Glomerular visceral epithelial cell (primary cell): ENCODE measurements around the gene SLC8A2.

Experiments
- DNase-seq: peaks from one replicate; pipeline ENCODE4 v3.0.0-alpha.2; 2016; ENCODE audit errors: extremely low spot score

Gene SLC8A2

GRCh38 chr19:47503130-47503825 is 31.6 kb upstream of the SLC8A2 start:
- no peak for DNase-seq

- DNase-seq = no peak
These were observed 28.5 kb upstream of the SLC8A2 start for GRCh38 chr19:47499863-47500830.

- DNase-seq = no peak
These were observed 27.7 kb upstream of the SLC8A2 start for GRCh38 chr19:47499371-47499770.

- DNase-seq = no peak
These were observed 26.9 kb upstream of the SLC8A2 start for GRCh38 chr19:47498561-47498960.

GRCh38 chr19:47497821-47498520 is 26.3 kb upstream of the SLC8A2 start:
- DNase-seq = no peak

- DNase-seq = no peak
These were observed 25.5 kb upstream of the SLC8A2 start for GRCh38 chr19:47497050-47497766.

- DNase-seq = no peak
These were observed 24.0 kb upstream of the SLC8A2 start for GRCh38 chr19:47495478-47496372.

- no peak for DNase-seq
These were observed 23.0 kb upstream of the SLC8A2 start for GRCh38 chr19:47494729-47495128.

GRCh38 chr19:47494211-47494547 is 22.5 kb upstream of the SLC8A2 start:
- no peak for DNase-seq

GRCh38 chr19:47493378-47494210 is 21.9 kb upstream of the SLC8A2 start:
- DNase-seq = no peak

GRCh38 chr19:47492571-47493377 is 21.1 kb upstream of the SLC8A2 start:
- no peak for DNase-seq

GRCh38 chr19:47492137-47492533 is 20.4 kb upstream of the SLC8A2 start:
- DNase-seq = no peak

- no peak for DNase-seq
These were observed 19.9 kb upstream of the SLC8A2 start for GRCh38 chr19:47491358-47492136.

- DNase-seq = no peak
These were observed 19.2 kb upstream of the SLC8A2 start for GRCh38 chr19:47490847-47491246.

- DNase-seq = no peak
These were observed 18.3 kb upstream of the SLC8A2 start for GRCh38 chr19:47490031-47490430.

- DNase-seq = no peak
These were observed 17.6 kb upstream of the SLC8A2 start for GRCh38 chr19:47489072-47489914.
